SK-N-MC (cell line): ENCODE data around the gene INSRR.

Experiments used
- DNase-seq: peaks from one replicate; pipeline ENCODE4 v3.0.0-alpha.2; 2011; ENCODE audit warnings: low read depth, low spot score
- H3K27ac ChIP-seq: fragments of 200-600 bp; sonication (generic); 2 replicates; pipeline ENCODE4 v1.5.1; 2016; ENCODE audit warnings: mixed run types
- H3K36me3 ChIP-seq: fragments of 200-600 bp; sonication (generic); 2 replicates; pipeline ENCODE4 v1.6.1; 2017; ENCODE audit warnings: antibody characterized with exemption, low read length, mixed read lengths; ENCODE audit not compliant: insufficient read depth
- H3K4me3 ChIP-seq: fragments of 200-600 bp; sonication (generic); 2 replicates; pipeline ENCODE4 v1.5.1; 2016
- H3K9ac ChIP-seq: fragments of 200-600 bp; sonication (generic); 2 replicates; pipeline ENCODE4 v1.8.0; 2017; ENCODE audit warnings: mixed run types, mixed read lengths; ENCODE audit not compliant: insufficient read length
- H3K9me3 ChIP-seq: fragments of 200-600 bp; sonication (generic); 2 replicates; pipeline ENCODE4 v1.6.1; 2017; ENCODE audit warnings: low read depth, mild to moderate bottlenecking, antibody characterized with exemption, low read length, moderate library complexity, mixed read lengths
- EZH2 ChIP-seq: fragments of 200-600 bp; sonication (generic); IDR thresholded peaks from one replicate; pipeline ENCODE4 v1.6.1; 2017; ENCODE audit warnings: antibody characterized with exemption
- FOXP2 ChIP-seq: optimal IDR thresholded peaks from 2 replicates; pipeline ENCODE3; 2011; ENCODE audit warnings: mild to moderate bottlenecking, moderate library complexity; ENCODE audit not compliant: insufficient read depth; ENCODE audit errors: extremely low read length, control extremely low read depth
- POLR2AphosphoS5 ChIP-seq: IDR thresholded peaks from 2 replicates; pipeline ENCODE4 v1.6.1; 2012; ENCODE audit warnings: mild to moderate bottlenecking, low read depth, low read length, borderline replicate concordance

The INSRR gene

GRCh38 chr1:156901966-156902915 is 43.3 kb upstream of the INSRR start:
- Histone ChIP-seq H3K4me3 (no peak overlapping the region), H3K9me3 (no peaks in the 10 kb centered on the region), H3K27ac (no peak overlapping the region), H3K36me3 (no peaks in the 10 kb centered on the region), H3K9ac (no peak overlapping the region)
- TF ChIP-seq FOXP2 (no peak), EZH2 (no peak), POLR2AphosphoS5 (no peak)
- no peak for DNase-seq

- no peak overlapping the region for H3K27ac ChIP-seq
- H3K36me3 ChIP-seq, result no peaks in the 10 kb centered on the region
- H3K9me3 ChIP-seq, result no peaks in the 10 kb centered on the region
- no peak overlapping the region for H3K4me3 ChIP-seq
- TF ChIP-seq POLR2AphosphoS5 (no peak), EZH2 (no peak), FOXP2 (no peak)
- no peak overlapping the region for H3K9ac ChIP-seq
- DNase-seq, result no peak
Observed at GRCh38 chr1:156901590-156901900, 42.6 kb upstream of the INSRR start.

DNA sequence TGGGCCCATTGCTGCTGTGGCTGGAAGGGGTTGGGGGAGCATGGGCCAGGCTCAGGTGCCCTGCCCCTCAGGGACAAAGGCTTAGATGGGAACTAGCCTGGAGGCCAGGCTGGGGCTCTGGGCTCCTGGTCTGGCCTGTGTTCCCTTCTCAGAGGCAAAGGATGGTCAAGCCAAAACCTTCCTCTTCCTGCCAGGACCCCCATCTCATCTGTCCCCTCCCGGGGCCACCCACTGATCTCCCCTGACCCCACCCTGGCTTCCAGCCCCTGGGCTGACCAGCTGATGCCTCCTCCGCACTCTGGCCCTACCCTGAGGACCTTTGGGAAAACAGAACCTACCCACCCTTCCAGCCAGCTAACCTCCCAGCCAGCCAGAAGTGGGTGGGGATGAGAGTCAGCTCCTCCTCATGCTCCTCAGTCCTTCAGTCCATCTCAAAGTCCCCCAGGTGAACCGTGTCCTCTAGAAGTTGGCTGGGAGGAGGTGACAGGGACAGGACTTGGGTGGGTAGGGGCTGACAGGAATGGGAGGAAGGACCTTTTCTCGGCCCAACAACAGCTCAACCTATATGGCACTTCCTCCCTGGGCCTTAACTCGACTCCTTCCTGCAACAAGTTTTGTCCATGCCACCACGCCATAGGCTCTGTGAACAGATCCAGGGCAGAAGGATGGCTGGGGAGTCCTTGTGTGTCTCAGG is 42.1 kb upstream of the INSRR start:
- Histone ChIP-seq H3K4me3 (no peak overlapping the region), H3K27ac (no peak overlapping the region), H3K9ac (no peak overlapping the region), H3K36me3 (no peaks in the 10 kb centered on the region), H3K9me3 (no peaks in the 10 kb centered on the region)
- no peak for DNase-seq
- TF ChIP-seq POLR2AphosphoS5 (no peak), FOXP2 (no peak), EZH2 (no peak)

DNA sequence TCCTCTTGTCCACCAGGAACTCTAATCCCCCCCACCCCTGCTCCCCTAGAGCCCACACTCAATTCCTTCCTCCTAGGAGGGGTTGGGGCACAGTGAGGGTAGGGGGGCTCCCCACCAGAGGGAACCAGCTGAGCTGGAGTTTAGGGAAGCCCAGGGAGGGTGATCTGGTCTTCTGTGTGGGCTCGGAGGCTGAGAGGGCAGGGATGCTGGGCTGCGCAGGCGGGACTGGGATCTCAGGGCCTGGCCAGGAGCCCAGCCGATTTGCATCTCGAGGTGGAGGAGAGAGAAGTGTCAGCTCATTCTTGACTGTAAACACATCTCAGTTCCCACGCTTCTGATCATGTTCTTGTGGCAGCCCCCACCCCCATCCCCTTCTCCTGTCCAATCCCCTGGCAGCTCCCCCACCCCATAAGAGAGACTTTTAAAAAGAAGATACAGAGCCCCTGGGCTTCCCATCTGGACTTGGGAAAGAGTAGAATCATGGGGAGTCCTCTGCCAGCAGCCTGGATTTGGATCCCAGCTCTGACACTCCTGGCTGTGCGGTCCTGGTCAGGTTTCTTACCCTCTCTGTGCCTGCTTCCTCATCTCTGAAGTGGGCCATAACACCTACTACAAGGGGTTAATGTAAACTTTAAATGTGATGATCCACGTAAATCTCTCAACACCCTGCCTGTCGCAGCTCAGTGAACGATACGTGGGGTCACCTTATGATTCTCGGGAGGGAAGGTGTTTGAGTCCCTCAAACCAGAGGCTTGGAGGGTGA is 41.2 kb upstream of the INSRR start:
- Histone ChIP-seq H3K36me3 (no peaks in the 10 kb centered on the region), H3K9me3 (no peaks in the 10 kb centered on the region), H3K9ac (no peak overlapping the region), H3K27ac (no peak overlapping the region), H3K4me3 (no peak overlapping the region)
- no peak for DNase-seq
- TF ChIP-seq FOXP2 (no peak), POLR2AphosphoS5 (no peak), EZH2 (no peak)

DNA sequence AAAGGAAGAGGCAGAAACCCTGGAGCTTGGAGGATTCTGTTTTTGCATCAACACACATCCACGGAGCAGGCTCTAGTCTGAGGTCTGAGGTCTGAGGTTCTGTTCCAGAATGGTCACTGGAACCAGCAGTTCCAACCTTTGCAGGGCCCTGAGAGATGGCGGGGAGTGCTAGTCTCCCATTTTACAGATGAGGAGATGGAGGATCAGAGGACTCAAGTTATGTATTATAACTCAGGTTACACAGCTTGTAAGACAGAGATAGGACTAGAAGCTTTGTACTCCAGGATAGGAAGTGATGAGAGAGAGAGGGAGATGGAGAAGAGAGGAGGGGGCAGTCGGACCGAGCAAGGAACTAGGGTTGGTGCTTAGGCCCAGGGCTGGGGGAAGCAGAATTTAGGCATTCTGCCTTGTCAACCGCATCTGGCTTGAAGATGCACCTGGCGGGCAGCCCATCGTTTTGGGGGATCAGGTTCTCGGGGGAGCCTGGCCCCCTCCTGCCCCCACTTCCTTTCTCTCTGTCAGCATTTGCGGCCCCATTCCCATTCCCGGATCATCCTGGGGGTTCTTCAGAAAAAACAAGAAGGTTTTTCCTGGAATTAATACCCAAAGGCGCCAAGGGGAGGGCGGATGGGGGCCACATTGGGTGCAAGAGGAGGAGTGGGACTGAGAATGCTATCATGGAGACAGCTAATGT is 40.2 kb upstream of the INSRR start:
- H3K9me3 ChIP-seq, result no peaks in the 10 kb centered on the region
- no peak overlapping the region for H3K9ac ChIP-seq
- H3K27ac ChIP-seq, result no peak overlapping the region
- no peak overlapping the region for H3K4me3 ChIP-seq
- TF ChIP-seq POLR2AphosphoS5, result no peak
- TF ChIP-seq EZH2, result no peak
- TF ChIP-seq FOXP2, result no peak
- no peaks in the 10 kb centered on the region for H3K36me3 ChIP-seq
- DNase-seq, result no peak

DNA sequence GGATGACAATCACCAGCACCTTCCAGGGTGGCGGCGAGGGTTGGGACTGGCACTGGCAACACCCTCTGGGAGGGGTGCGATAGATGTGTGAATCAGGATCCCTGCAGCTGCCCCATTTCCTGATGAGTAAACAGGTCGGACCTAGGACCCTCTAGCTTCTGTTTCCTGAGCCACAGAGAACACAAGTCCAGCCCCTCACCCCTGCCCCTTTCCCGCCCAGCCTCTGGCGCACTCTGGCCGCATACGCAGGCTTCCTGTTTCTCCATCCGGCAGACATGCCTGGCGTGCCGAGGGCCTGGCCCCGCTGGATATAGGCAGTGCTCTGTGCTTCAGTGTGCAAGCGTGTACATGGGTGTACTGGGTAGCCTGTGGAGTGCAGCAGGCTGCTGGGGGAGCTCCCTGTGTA is 39.2 kb upstream of the INSRR start:
- no peak overlapping the region for H3K4me3 ChIP-seq
- no peak for DNase-seq
- TF ChIP-seq POLR2AphosphoS5, result no peak
- TF ChIP-seq EZH2, result no peak
- no peak for TF ChIP-seq FOXP2
- H3K9ac ChIP-seq, result no peak overlapping the region
- no peaks in the 10 kb centered on the region for H3K9me3 ChIP-seq
- H3K36me3 ChIP-seq, result no peaks in the 10 kb centered on the region
- H3K27ac ChIP-seq, result no peak overlapping the region

- DNase-seq, result no peak
- H3K9me3 ChIP-seq, result no peaks in the 10 kb centered on the region
- H3K4me3 ChIP-seq, result no peak overlapping the region
- no peak overlapping the region for H3K27ac ChIP-seq
- TF ChIP-seq EZH2, result no peak
- no peak for TF ChIP-seq FOXP2
- no peak for TF ChIP-seq POLR2AphosphoS5
- no peaks in the 10 kb centered on the region for H3K36me3 ChIP-seq
- H3K9ac ChIP-seq, result no peak overlapping the region
Observed at GRCh38 chr1:156897078-156897825, 38.3 kb upstream of the INSRR start.
